SK-N-SH treated with all-trans-retinoic acid at 6 μM for 48 hours (cell line): ENCODE measurements around the gene ERAL1.

Experiments
- ATAC-seq: fragments of 200-7000 bp; cut with Tn5 transposase; 3 replicates; pipeline ENCODE4 v1.9.1; 2020; ENCODE audit warnings: mild to moderate bottlenecking, moderate library complexity
- ARNTL ChIP-seq: fragments of 450-650 bp; formaldehyde crosslinking; IDR thresholded peaks from 2 replicates; pipeline ENCODE4 v1.5.0; 2020; ENCODE audit warnings: low read depth, mild to moderate bottlenecking, moderate library complexity, borderline replicate concordance
- BACH2 ChIP-seq: fragments of 250-450 bp; sonication (Bioruptor Pico); IDR thresholded peaks from 2 replicates; pipeline ENCODE4 v1.9.0; 2021; ENCODE audit warnings: mild to moderate bottlenecking, borderline replicate concordance
- CSDC2 ChIP-seq: fragments of 250-450 bp; sonication (Bioruptor Pico); IDR thresholded peaks from 2 replicates; pipeline ENCODE4 v1.5.0; 2020; ENCODE audit warnings: mild to moderate bottlenecking, moderate library complexity
- ESRRG ChIP-seq: fragments of 250-450 bp; sonication (Bioruptor Pico); IDR thresholded peaks from 2 replicates; pipeline ENCODE4 v1.6.1; 2021; ENCODE audit warnings: mild to moderate bottlenecking
- GLIS3 ChIP-seq: fragments of 250-450 bp; sonication (Bioruptor Pico); IDR thresholded peaks from 2 replicates; pipeline ENCODE4 v1.5.0; 2020; ENCODE audit warnings: mild to moderate bottlenecking, moderate library complexity
- ISL1 ChIP-seq: fragments of 250-450 bp; sonication (Bioruptor Pico); IDR thresholded peaks from 2 replicates; pipeline ENCODE4 v2.1.2; 2022; ENCODE audit warnings: mild to moderate bottlenecking, moderate library complexity
- OSR1 ChIP-seq: fragments of 250-450 bp; sonication (Bioruptor Pico); IDR thresholded peaks from 2 replicates; pipeline ENCODE4 v1.8.0; 2022; ENCODE audit warnings: moderate library complexity, mild to moderate bottlenecking, inconsistent platforms
- PPARA ChIP-seq: fragments of 250-450 bp; sonication (Bioruptor Pico); IDR thresholded peaks from 2 replicates; pipeline ENCODE4 v1.5.0; 2020; ENCODE audit warnings: mild to moderate bottlenecking, borderline replicate concordance
- RARB ChIP-seq: fragments of 250-450 bp; sonication (Bioruptor Pico); IDR thresholded peaks from 2 replicates; pipeline ENCODE4 v1.8.0; 2021; ENCODE audit warnings: mild to moderate bottlenecking, moderate library complexity
- SNAI2 ChIP-seq: fragments of 250-450 bp; sonication (Bioruptor Pico); IDR thresholded peaks from 2 replicates; pipeline ENCODE4 v1.5.0; 2020; ENCODE audit warnings: mild to moderate bottlenecking, moderate library complexity
- TCF4 ChIP-seq: fragments of 250-450 bp; sonication (Bioruptor Pico); IDR thresholded peaks from 2 replicates; pipeline ENCODE4 v1.8.0; 2021; ENCODE audit warnings: mild to moderate bottlenecking, moderate library complexity, borderline replicate concordance
- TOX ChIP-seq: fragments of 250-450 bp; sonication (Bioruptor Pico); IDR thresholded peaks from 2 replicates; pipeline ENCODE4 v1.8.0; 2021; ENCODE audit warnings: mild to moderate bottlenecking, moderate library complexity, borderline replicate concordance
- ZC3H10 ChIP-seq: fragments of 250-450 bp; sonication (Bioruptor Pico); IDR thresholded peaks from 2 replicates; pipeline ENCODE4 v1.5.1; 2021; ENCODE audit warnings: mild to moderate bottlenecking, moderate library complexity
- ZFP3 ChIP-seq: fragments of 250-450 bp; sonication (Bioruptor Pico); IDR thresholded peaks from 2 replicates; pipeline ENCODE4 v1.5.0; 2020; ENCODE audit warnings: mild to moderate bottlenecking, moderate library complexity
- ZFP30 ChIP-seq: fragments of 450-650 bp; formaldehyde crosslinking; IDR thresholded peaks from 2 replicates; pipeline ENCODE4 v1.5.0; 2022; ENCODE audit warnings: mild to moderate bottlenecking, moderate library complexity
- ZNF70 ChIP-seq: fragments of 450-650 bp; formaldehyde crosslinking; IDR thresholded peaks from 2 replicates; pipeline ENCODE4 v1.5.0; 2020; ENCODE audit warnings: mild to moderate bottlenecking, moderate library complexity
- ZNF8 ChIP-seq: fragments of 450-650 bp; formaldehyde crosslinking; IDR thresholded peaks from 2 replicates; pipeline ENCODE4 v1.5.0; 2020; ENCODE audit warnings: mild to moderate bottlenecking, moderate library complexity
- TF ChIP-seq, protein P1 (sequence below): fragments of 250-450 bp; sonication (Bioruptor Pico); IDR thresholded peaks from 2 replicates; pipeline ENCODE4 v1.8.0; 2021; ENCODE audit warnings: low read depth, mild to moderate bottlenecking, moderate library complexity, borderline replicate concordance
- TF ChIP-seq, protein P2 (sequence below): fragments of 250-450 bp; sonication (Bioruptor Pico); IDR thresholded peaks from 2 replicates; pipeline ENCODE4 v1.5.1; 2021; ENCODE audit warnings: mild to moderate bottlenecking, moderate library complexity
- TF ChIP-seq, protein P3 (sequence below): fragments of 250-450 bp; sonication (Bioruptor Pico); IDR thresholded peaks from 2 replicates; pipeline ENCODE4 v1.8.0; 2020; ENCODE audit warnings: mild to moderate bottlenecking, moderate library complexity, borderline replicate concordance
- TF ChIP-seq, protein P4 (sequence below): fragments of 250-450 bp; sonication (Bioruptor Pico); IDR thresholded peaks from 2 replicates; pipeline ENCODE4 v1.5.0; 2020; ENCODE audit warnings: mild to moderate bottlenecking, moderate library complexity
- TF ChIP-seq, protein P5 (sequence below): fragments of 250-450 bp; sonication (Bioruptor Pico); IDR thresholded peaks from 2 replicates; pipeline ENCODE4 v1.5.1; 2020; ENCODE audit warnings: low read depth, mild to moderate bottlenecking, moderate library complexity

ERAL1 gene

DNA sequence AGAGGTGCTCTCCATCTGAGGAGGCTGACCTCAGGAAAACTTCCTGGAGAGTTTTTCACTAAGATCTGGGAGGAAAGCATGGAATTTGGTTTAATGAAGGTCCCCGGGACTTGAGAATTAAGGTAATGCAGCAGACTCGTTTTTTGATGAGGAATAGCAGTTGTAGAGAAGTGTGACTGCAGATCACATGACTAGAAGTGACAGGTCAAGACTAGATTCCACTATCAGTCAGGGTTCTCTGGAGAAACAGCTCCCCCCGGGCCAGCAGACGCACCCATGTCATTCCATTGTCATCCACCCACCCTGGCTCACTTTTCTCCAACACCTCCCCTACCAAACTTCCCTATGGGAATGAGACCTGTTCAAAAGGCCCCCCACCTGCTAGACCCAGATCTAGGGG, 50.0 kb downstream of the ERAL1 start (continued):
- TF ChIP-seq ZNF70 (CRISPR knock-in tag), result no peak
- no peak for TF ChIP-seq ZNF8 (CRISPR knock-in tag)
- TF ChIP-seq ESRRG, result no peak
- TF ChIP-seq TOX, result no peak
- TF ChIP-seq, protein P1, sequence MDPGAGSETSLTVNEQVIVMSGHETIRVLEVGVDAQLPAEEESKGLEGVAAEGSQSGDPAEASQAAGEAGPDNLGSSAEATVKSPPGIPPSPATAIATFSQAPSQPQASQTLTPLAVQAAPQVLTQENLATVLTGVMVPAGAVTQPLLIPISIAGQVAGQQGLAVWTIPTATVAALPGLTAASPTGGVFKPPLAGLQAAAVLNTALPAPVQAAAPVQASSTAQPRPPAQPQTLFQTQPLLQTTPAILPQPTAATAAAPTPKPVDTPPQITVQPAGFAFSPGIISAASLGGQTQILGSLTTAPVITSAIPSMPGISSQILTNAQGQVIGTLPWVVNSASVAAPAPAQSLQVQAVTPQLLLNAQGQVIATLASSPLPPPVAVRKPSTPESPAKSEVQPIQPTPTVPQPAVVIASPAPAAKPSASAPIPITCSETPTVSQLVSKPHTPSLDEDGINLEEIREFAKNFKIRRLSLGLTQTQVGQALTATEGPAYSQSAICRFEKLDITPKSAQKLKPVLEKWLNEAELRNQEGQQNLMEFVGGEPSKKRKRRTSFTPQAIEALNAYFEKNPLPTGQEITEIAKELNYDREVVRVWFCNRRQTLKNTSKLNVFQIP (CRISPR knock-in tag), result no peak
- no peak for TF ChIP-seq BACH2 (CRISPR knock-in tag)
- TF ChIP-seq, protein P2, sequence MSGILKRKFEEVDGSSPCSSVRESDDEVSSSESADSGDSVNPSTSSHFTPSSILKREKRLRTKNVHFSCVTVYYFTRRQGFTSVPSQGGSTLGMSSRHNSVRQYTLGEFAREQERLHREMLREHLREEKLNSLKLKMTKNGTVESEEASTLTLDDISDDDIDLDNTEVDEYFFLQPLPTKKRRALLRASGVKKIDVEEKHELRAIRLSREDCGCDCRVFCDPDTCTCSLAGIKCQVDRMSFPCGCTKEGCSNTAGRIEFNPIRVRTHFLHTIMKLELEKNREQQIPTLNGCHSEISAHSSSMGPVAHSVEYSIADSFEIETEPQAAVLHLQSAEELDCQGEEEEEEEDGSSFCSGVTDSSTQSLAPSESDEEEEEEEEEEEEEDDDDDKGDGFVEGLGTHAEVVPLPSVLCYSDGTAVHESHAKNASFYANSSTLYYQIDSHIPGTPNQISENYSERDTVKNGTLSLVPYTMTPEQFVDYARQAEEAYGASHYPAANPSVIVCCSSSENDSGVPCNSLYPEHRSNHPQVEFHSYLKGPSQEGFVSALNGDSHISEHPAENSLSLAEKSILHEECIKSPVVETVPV (CRISPR knock-in tag), result no peak

DNA sequence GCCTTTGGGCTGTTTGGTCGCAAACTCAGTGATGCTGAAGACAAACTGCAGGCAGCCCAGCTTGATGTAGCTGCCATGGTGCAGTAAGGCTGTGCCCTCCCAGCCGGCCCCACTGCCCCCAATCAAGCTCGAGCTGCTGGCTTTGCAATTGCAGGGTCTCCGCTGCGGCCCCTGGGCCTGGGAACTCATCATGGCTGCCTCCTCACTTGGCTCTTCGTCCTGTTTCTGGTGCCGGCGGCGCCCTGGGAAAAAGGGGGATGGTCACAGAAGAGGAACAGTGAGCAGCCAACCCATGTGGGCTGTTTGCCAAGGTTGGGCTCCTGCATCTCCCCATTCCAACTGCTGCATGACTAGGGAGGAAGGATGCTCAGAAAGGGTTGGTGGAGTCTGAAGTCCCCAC, 51.5 kb downstream of the ERAL1 start:
- TF ChIP-seq, protein P3, sequence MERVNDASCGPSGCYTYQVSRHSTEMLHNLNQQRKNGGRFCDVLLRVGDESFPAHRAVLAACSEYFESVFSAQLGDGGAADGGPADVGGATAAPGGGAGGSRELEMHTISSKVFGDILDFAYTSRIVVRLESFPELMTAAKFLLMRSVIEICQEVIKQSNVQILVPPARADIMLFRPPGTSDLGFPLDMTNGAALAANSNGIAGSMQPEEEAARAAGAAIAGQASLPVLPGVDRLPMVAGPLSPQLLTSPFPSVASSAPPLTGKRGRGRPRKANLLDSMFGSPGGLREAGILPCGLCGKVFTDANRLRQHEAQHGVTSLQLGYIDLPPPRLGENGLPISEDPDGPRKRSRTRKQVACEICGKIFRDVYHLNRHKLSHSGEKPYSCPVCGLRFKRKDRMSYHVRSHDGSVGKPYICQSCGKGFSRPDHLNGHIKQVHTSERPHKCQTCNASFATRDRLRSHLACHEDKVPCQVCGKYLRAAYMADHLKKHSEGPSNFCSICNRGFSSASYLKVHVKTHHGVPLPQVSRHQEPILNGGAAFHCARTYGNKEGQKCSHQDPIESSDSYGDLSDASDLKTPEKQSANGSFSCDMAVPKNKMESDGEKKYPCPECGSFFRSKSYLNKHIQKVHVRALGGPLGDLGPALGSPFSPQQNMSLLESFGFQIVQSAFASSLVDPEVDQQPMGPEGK, result no peak
- no peak for TF ChIP-seq ARNTL
- no peak for TF ChIP-seq ZNF70 (CRISPR knock-in tag)
- TF ChIP-seq SNAI2 (CRISPR knock-in tag), result no peak
- TF ChIP-seq ZFP30, result no peak
- TF ChIP-seq PPARA (CRISPR knock-in tag), result no peak
- TF ChIP-seq ZFP3, result no peak
- no peak for TF ChIP-seq GLIS3
- no peak for TF ChIP-seq CSDC2
- no peak for TF ChIP-seq ISL1 (CRISPR knock-in tag)
- TF ChIP-seq TCF4 (CRISPR knock-in tag), result no peak
- no peak for TF ChIP-seq OSR1 (CRISPR knock-in tag)
- TF ChIP-seq ZC3H10, result no peak
- TF ChIP-seq, protein P4, sequence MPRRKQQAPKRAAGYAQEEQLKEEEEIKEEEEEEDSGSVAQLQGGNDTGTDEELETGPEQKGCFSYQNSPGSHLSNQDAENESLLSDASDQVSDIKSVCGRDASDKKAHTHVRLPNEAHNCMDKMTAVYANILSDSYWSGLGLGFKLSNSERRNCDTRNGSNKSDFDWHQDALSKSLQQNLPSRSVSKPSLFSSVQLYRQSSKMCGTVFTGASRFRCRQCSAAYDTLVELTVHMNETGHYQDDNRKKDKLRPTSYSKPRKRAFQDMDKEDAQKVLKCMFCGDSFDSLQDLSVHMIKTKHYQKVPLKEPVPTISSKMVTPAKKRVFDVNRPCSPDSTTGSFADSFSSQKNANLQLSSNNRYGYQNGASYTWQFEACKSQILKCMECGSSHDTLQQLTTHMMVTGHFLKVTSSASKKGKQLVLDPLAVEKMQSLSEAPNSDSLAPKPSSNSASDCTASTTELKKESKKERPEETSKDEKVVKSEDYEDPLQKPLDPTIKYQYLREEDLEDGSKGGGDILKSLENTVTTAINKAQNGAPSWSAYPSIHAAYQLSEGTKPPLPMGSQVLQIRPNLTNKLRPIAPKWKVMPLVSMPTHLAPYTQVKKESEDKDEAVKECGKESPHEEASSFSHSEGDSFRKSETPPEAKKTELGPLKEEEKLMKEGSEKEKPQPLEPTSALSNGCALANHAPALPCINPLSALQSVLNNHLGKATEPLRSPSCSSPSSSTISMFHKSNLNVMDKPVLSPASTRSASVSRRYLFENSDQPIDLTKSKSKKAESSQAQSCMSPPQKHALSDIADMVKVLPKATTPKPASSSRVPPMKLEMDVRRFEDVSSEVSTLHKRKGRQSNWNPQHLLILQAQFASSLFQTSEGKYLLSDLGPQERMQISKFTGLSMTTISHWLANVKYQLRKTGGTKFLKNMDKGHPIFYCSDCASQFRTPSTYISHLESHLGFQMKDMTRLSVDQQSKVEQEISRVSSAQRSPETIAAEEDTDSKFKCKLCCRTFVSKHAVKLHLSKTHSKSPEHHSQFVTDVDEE (CRISPR knock-in tag), result no peak
- TF ChIP-seq ZNF8 (CRISPR knock-in tag), result no peak
- TF ChIP-seq, all 23 proteins: peak for 0
- no peak for ATAC-seq

DNA sequence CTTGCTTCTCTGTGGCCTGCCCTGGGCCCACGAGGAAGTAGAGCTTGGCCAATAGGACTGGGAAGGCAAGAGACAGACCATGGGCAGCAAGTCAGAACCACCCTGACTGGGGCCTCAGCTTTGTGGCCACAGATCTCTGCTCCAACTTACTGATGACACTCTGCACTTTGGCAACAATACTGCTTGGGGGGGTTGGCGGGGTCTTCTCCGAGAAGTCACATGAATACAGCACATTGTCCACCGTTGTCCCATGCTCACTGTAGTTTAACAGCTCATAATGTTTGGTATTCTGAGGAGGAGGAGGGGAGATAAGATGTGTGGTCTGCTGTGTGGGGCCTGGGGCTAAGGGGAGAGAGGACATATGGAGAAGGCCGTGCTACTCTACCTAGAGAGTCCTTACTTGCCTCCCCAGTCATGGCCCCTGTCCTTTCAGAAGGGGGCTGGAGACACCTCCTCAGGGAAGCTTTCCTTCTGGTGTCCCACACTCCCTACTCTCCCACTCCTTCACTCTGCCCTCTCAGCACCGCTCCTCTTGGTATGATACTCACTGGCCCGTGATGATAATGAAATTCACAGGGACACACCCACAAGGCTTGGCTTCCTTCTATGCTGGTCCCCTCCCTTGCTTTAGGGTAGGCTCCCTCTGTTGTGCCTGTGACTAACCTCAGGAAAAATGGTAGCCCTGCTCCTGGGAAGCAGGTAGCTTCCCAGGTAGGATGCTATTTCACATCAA, 52.1 kb downstream of the ERAL1 start:
- no peak for TF ChIP-seq OSR1 (CRISPR knock-in tag)
- TF ChIP-seq, protein P4 (CRISPR knock-in tag), result no peak
- TF ChIP-seq, protein P3, result no peak
- TF ChIP-seq, protein P2 (CRISPR knock-in tag), result no peak
- TF ChIP-seq TCF4 (CRISPR knock-in tag), result no peak
- no peak for TF ChIP-seq ZNF70 (CRISPR knock-in tag)
- no peak for TF ChIP-seq RARB
- TF ChIP-seq CSDC2, result no peak
- TF ChIP-seq ISL1 (CRISPR knock-in tag), result no peak
- no peak for TF ChIP-seq ESRRG
- no peak for TF ChIP-seq GLIS3
- TF ChIP-seq, protein P5, sequence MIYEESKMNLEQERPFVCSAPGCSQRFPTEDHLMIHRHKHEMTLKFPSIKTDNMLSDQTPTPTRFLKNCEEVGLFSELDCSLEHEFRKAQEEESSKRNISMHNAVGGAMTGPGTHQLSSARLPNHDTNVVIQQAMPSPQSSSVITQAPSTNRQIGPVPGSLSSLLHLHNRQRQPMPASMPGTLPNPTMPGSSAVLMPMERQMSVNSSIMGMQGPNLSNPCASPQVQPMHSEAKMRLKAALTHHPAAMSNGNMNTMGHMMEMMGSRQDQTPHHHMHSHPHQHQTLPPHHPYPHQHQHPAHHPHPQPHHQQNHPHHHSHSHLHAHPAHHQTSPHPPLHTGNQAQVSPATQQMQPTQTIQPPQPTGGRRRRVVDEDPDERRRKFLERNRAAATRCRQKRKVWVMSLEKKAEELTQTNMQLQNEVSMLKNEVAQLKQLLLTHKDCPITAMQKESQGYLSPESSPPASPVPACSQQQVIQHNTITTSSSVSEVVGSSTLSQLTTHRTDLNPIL (CRISPR knock-in tag), result no peak
- TF ChIP-seq BACH2 (CRISPR knock-in tag), result no peak
- TF ChIP-seq, all 23 proteins: peak for 0
- ATAC-seq, result no peak
